ENCODE results near the gene ZNF10.
A peak's percentile ranks its signal among the peaks of the same experiment; 100 is the strongest.

The ZNF10 gene

DNA sequence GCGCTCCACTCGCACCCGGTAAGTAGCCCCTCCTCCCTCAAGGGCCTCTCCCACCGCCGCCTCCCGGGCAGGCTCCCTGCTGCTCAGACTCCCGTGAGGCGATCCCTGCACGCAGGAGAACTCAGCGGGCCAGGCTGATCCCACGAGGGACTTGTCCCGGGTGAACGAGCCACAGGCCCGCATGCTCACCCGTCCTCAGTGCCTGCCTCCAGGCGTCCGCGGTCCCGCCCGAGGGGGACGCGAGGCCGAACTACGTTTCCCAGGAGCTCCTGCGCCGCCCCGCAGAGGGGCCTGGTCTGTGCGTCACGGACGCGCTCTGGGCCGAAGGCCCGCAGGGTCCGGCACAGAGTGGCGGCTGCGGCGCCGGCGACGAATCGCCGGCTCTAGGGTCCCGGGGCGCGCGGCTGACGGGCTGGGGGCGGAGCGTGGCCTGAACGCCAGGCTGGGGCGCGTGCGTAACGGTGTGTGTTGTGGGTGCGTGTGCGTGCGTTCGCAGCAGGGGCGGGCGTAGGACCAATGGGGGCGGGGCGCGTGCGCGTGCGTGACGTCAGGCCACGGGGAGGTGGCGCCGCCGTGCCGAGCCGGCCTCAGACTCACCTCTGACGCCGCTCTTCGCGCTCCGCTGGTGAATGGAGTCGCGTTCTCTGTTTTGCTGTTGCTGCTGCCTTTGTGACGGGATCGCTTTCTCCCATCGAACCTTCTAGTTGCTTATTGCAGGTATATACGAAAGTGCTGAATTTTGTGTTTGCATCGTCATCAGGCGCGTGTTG lies at the start of gene ZNF10, which contains the start of gene ZNF891:
Gene ZNF10 (plus strand): TSS at position 590 of the 770 bp plus-strand sequence. CDS start 13,866 bp downstream, outside the sequence.
Gene ZNF891 (minus strand): TSS at position 237 of the 770 bp plus-strand sequence. CDS start 8,356 bp downstream, outside the sequence.
- DNase-seq (ENCODE audit: low spot score): peak; percentile 100

GRCh38 chr12:133081159-133081780 lies 49.2 kb upstream of the ZNF10 start:
- DNase-seq (ENCODE audit: low spot score): no peak

- DNase-seq (ENCODE audit: low spot score): no peak
These were observed 47.1 kb upstream of the ZNF10 start for GRCh38 chr12:133083345-133083744.

DNA sequence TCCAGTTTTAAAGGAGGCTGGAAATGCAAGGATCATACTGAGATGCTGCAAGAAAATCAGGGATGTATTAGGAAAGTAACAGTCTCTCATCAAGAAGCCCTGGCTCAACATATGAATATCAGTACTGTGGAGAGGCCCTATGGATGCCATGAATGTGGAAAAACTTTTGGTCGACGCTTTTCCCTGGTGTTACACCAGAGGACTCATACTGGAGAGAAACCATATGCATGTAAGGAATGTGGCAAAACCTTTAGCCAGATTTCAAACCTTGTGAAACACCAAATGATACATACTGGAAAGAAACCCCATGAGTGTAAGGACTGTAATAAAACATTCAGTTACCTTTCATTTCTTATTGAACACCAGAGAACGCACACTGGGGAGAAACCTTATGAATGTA lies 24.8 kb upstream of the ZNF10 start:
- no peak for DNase-seq (ENCODE audit: low spot score)

GRCh38 chr12:133106253-133106652 lies 24.2 kb upstream of the ZNF10 start:
- DNase-seq (ENCODE audit: low spot score): no peak

DNA sequence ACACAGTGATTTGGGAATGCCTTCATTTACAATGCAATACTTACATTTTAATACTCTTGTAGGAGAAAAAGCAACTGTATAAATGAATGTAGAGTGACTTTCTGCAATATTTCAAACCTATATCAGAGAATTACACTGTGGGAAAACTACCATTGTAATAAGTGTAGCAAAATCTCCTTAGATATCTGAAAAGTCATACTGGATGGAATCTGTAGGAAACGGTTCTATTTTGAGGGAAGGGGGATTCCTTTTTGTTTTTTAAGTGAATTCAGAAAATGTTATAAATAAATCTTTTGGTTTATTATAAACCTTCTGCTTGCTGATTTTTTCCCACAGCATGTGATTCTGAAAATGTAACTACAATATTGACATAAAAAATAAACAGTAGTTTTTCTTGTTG lies 23.3 kb upstream of the ZNF10 start:
- DNase-seq (ENCODE audit: low spot score): no peak

GRCh38 chr12:133108150-133108549 lies 22.3 kb upstream of the ZNF10 start:
- no peak for DNase-seq (ENCODE audit: low spot score)

- no peak for DNase-seq (ENCODE audit: low spot score)
These were observed 9.8 kb upstream of the ZNF10 start for GRCh38 chr12:133120385-133121191.

DNA sequence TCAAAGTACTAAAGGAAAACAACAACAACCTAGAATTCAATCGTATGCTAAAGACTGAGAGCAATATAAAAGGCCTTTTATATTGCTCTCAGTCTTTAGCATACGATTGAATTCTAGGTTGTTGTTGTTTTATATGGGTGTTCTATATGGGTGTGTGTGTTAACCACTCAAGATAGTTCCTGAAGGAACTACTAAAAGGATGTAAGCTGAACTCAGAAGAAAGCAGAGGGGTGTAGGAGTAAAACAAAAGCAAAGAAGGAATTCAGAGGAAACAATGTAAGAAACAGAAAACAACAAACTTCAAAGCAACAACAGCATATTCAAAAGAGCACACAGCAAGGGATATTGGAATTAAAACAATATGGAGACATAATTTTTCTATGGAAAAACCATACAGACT lies 5.8 kb upstream of the ZNF10 start:
- no peak for DNase-seq (ENCODE audit: low spot score)

DNA sequence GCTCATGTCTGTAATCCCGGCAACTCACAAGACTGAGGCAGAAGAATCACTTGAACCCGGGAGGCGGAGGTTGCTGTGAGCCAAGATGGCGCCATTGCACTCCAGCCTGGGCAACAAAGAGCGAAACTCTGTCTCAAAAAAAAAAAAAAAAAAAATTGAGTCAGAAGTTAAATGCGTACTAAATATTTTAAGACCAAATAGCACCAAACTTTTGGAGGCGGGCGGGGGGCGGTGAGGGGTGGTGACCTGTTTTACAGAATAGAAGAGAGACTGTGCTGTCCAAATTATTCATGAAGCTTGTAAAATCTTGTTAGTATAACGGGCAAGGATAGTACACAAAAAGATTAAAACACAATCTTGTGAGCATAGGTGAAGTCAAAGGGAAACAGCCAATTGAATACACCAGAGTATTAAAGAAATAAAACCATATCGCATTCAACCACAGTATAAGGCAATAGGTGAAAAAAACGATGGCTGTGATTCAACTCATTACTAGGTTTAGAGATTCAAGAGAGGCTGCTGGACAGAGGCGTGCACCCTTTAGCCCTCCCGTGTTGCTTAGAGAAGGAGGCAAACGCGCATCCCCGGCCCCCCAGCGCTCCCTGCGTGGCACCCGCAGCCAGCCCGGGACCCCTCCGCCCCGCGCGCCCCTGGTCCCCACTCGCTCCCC lies 924 bp upstream of the ZNF10 start:
- no peak for DNase-seq (ENCODE audit: low spot score)

GRCh38 chr12:133130808-133131128 lies 341 bp downstream of the ZNF10 start:
- DNase-seq (ENCODE audit: low spot score): no peak

DNA sequence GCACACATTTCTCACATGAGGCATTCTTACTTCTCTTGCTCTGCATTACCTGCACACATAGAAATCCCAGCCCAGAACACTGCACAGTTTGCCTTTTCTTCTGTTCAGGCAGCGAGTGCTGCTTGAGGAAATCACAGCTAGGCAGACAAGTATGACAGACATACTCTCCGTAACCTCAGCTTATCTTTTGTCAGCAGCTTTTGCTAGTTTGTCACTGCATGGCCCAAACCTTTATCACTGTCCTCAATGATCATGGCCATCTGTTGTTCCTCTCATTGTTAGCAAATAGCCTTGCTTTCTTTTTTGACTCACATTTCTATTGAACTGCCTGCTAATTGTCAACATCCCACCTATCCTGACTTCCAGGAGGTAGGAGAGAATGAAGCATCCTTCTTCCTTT lies 5.3 kb downstream of the ZNF10 start:
- DNase-seq (ENCODE audit: low spot score): no peak

DNA sequence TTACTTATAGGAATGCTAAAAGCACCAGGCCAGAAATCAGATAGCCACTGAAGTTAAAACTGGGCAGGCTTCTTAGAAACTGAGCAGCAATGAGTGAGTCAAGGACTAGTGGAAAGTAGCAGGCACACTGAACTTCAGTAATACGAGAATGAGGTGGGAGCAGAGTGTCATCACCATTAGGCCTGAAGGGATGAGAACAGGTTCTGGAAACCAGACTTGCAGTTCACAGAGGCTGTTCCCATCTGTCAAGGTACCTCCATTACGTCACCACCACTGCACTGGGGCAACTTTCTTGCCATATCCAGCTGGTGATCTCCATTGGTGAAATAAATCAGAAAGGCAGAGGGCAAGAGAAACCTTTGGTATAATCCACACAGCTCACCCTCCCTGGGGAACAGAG lies 15.6 kb downstream of the ZNF10 start:
- DNase-seq (ENCODE audit: low spot score): no peak

- DNase-seq (ENCODE audit: low spot score): no peak
These were observed 25.8 kb downstream of the ZNF10 start for GRCh38 chr12:133156125-133156690.

DNA sequence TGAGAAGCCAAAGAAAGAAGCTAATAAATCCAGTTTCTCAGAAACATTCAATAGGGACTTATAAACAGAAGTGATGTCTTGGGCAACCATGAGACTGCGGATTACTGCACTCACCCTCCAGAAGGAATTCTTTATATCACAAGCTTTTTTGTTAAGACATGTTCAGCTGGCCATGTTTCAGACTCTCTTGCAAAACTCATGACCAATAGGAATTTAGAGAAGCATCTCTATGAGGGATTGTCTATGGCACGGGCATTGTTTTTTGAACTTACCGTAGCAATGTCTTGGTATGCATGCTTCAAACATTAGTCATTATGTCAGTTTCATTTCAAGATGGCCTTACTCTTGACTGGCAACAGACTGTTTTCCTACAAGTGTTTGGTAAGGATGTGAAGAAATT lies 35.3 kb downstream of the ZNF10 start:
- DNase-seq (ENCODE audit: low spot score): no peak

- no peak for DNase-seq (ENCODE audit: low spot score)
These were observed 42.1 kb downstream of the ZNF10 start for GRCh38 chr12:133172491-133172890.

DNA sequence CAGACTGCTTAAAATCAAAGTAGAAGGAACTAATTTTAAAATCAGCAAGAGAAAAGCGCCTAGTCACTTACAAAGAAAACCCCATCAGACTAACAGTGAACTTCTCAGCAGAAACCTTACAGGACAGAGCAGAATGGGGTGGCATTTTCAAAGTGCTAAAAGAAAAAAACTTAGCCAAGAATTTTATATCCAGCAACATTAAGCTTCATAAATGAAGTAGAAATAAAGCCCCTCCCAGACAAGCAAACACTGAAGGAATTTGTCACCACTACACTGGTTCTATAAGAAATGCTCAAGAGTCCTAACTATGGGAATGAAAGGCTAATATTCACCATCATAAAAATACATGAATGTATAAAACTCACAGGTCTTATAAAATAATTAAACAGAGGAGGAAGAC lies 44.5 kb downstream of the ZNF10 start:
- no peak for DNase-seq (ENCODE audit: low spot score)

DNA sequence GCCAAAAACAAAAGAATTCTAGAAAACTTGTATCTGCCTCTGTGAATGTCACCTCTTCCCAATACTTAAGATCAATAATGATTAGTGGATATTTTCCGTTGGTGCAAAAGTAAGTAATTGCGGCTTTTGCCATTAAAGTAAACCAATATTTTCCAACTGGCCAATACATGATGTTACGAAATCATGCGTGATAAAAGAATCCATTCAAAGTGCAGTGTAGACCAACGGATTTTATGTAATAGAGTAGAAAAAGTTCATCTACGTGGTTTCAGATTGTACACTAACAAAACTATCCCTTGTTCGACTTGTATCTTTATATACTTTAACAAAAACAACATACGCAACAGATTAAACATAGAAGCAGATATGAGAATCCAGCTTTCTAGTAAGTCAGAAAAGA lies 50.2 kb downstream of the ZNF10 start:
- no peak for DNase-seq (ENCODE audit: low spot score)

- peak; percentile 98 for DNase-seq (ENCODE audit: low spot score)
These were observed 51.0 kb downstream of the ZNF10 start, which contains the start of gene ZNF268 for GRCh38 chr12:133181238-133181959. TSS of gene ZNF268 (plus strand) at chr12:133181495. CDS start at chr12:133181998, 503 bp downstream.

DNA sequence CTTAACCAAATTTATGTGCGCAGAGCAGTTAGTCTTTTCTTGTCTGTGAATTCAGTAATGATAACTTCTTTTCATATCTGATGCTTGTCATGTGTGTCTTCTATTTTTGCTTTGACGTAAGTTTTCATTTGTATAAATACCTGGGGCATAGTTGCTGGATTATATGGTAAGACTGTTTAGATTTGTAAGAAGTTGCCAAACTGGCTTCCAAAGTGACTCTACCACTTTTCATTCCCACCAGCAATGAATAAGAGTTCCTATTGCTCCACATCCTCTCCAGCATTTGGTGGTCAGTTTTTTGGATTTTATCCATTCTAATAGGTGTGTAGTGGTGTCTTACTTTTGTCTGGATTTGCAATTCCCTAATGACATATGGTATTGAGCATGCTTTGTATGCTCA lies 59.7 kb downstream of the ZNF10 start:
- DNase-seq (ENCODE audit: low spot score): no peak

DNA sequence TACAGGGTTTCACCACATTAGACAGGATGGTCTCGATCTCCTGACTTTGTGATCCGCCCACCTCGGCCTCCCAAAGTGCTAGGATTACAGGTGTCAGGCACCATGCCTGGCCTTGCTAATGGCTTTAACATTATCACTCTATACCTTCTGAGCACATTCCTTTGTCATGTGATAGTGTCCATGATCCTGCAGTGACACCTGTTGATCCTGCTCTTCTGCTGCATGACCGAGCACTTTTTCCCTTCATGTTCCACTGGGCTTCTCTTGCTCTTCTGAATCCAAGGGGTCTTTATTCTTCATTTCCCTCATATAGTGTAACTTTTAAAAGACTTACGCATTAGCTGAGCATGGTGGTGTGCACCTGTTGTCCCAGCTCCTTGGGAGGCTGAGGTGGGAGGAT lies 62.4 kb downstream of the ZNF10 start:
- no peak for DNase-seq (ENCODE audit: low spot score)
